GM18499 (cell line): ENCODE data around the gene ASGR2.
"Not testable (repeated sequence)": the region's sequence is repeated elsewhere in the genome, so short reads cannot be mapped to it uniquely, and the experiment has no call there.

Experiments used
- ATAC-seq: cut with Tn5 transposase; IDR thresholded peaks from one replicate; pipeline ENCODE4 v1.9.1; 2021; ENCODE audit warnings: moderate number of reproducible peaks; ENCODE audit not compliant: insufficient read depth, unreplicated experiment

The ASGR2 gene

GRCh38 chr17:7127501-7127900, 12.9 kb upstream of the ASGR2 start:
- ATAC-seq, result not testable (repeated sequence)

GRCh38 chr17:7126386-7126785, 11.8 kb upstream of the ASGR2 start:
- not testable (repeated sequence) for ATAC-seq

DNA sequence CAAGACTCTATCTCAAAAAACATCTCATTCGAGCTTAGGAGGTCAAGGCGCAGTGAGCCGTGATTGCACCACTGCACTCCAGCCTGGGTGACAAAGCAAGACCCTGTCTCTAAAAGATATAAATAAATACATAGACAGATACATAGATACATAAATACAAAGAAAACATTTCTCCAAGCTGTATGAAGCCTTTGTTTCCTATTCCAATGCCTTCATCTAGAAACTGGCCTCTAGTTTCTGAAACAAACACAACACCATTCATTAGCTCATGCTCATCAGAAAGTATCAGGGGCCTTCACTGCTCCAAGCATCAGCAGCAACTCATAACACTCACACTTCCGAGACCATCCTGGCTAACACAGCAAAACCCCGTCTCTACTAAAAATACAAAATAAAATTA, 10.3 kb upstream of the ASGR2 start:
- ATAC-seq, result no peak

- ATAC-seq, result no peak
Observed at GRCh38 chr17:7123844-7124243, 9.2 kb upstream of the ASGR2 start.

- ATAC-seq, result no peak
Observed at GRCh38 chr17:7122381-7122780, 7.8 kb upstream of the ASGR2 start.

GRCh38 chr17:7120635-7121034, 6.0 kb upstream of the ASGR2 start:
- ATAC-seq, result not testable (repeated sequence)

DNA sequence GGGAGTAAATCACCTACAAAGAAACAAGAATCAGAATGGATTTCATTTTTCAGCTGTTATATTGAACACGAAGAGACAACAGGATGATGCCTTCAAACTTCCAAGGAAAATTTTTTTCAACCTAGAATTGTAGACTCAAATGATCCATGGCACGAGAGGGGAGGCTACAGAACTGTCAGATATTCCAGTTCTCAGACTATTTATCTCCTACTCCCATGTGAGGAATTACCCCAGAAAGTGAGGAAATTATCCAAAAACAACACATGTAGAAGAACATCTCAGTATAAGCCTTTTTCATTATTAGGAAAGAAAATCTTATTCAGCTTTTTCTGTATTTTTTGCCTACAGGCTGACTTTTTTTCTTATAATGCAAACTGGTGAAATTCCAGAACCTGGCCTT, 5.5 kb upstream of the ASGR2 start:
- no peak for ATAC-seq

DNA sequence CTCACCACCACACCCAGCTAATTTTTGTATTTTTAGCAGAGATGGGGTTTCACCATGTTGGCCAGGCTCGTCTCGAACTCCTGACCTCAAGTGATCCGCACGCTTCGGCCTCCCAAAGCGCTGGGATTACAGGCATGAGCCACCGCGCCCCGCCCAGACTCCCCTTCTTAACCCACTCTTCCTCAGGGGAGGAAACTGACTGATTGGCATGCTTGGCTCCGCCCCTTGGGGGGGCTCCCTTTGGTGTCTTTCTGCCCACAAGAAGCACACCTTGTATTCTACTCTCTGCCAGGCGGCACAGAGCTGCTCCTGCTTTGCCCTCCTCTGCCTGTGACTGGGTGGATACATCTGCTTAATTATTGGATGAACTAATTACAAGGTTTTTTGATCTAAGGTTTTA, 4.7 kb upstream of the ASGR2 start:
- ATAC-seq, result no peak

DNA sequence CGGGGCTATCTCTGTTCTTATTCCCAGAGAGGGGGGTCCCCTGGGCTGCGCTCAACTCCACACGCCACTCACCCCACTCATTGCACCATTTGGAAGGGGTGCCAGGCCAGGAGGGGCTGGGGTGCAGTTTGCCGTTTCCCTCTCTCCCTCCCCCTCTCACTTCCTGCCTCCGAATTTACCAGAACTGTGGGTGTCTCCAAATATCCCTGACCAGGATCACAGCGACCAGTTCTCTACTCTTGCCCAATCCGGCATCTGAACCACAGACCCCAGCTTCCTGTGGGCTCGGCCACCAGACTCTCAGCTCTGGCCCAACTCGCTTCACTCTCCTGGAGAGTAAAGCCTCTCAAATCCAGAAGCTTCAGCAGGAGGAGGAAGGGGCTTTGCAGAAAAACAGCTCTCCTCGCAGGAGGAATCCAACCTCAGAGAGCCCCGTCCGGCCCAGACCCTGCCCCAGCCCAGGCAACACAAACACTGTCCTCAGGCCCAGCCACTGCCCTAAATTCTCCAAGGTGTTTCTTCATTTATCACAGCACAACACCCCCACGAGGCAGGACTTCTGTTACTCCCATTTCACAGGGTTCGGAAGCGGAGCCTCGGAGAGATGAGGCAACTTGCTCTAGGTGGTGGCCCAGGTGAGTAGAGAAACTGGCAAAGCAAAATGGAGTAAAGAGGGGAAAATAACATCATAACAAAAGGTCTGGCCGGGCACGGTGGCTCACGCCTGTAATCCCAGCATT, 423 bp upstream of the ASGR2 start:
- no peak for ATAC-seq

- no peak for ATAC-seq
Observed at GRCh38 chr17:7113273-7114071, 1.1 kb downstream of the ASGR2 start.

DNA sequence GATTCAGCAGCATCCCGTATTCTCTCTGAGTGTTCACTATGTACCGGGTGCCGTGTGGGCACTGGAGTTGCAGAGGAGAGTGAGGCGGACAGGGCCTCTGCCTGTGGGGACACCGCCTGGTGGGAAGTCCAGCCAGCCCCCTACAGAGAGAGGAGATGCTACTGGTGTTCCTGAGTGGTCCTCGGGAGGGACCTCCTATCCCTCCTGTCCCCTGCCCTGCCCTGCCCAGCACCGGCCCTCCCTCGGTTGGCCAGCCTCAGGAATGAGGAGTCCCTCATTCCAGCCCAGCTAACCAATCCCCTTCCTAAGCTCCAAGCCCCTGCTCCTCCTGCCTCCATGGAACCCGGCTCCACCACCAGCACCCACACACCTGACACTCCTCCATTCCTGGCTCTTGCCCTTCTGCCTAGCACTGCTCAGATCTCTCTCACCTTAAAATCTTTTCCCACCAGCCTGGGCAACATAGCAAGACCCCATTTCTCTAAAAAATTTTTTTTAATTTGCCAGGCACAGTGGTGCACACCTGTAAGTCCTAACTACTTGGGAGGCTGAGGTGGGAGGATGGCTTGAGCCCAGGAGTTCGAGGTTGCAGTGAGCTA, 2.0 kb downstream of the ASGR2 start:
- no peak for ATAC-seq

GRCh38 chr17:7111784-7112509, 2.7 kb downstream of the ASGR2 start:
- ATAC-seq, result no peak

DNA sequence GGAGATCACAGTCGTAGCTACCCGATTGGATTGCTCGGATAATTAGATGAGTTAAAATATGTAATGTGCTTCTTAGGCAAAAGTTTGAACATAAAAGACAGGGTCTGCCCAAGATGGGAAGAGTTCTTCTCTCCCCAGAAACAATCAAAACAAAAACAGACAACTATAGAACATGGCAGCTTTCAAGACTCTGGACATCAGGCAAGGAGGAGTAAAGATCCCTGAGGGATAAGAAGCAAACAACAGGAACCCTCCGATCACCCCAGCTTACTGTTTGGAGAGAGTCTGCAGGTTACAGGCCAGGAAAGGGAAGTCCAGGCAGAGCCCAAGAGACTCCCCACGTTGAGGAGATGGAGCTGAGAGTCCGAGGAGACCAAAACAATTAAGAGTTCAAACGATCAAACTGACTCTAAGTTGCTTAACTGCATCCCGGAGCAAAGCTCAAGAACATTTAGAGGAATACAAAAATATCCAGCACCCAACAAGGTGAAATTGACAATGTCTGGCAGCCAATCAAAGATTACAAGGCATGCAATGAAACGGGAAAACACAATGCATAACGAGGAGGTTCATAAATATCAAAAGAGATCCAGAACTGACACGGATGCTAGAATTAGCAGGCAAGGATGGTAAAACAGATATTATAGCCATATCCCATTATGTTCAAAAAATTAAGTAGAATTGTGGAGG, 3.9 kb downstream of the ASGR2 start:
- no peak for ATAC-seq

DNA sequence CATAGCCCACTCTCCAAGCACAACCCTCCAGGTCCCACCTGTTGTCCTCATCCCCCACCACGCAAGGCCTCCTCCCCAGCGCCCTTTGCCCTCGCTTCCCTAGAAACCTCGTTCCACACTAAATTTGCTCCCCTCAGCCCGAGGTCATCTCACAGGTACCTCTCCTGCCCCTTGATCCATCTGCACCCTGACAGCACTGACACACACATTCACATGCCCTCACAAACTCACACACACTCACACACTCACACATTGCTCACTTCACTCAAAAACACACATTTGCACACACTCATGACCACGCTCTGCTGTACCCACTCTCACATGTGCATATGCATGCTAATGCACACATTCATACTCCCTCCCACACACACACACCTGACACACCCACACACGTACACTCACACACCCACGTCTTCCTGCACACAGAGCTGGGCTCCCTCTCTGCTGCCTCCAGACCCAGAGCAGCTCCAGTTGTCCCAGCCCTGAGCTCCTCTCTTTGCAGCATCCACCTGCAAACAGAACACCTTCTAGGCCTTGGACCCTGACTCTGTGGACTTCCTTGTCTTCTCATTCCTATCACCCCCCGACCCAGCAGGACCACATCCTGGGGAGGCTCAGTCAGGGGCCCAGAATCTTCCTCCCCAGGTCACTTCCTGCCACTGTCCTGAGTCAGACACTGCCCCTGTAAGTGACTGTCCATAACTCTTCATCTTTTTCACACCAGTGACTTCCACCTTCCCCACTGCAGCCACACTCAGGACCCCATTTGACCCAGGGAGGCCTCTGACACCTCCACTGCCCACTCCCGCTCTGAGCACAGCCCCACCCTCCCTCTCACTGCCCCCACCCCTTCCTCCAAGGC, 4.9 kb downstream of the ASGR2 start:
- no peak for ATAC-seq

DNA sequence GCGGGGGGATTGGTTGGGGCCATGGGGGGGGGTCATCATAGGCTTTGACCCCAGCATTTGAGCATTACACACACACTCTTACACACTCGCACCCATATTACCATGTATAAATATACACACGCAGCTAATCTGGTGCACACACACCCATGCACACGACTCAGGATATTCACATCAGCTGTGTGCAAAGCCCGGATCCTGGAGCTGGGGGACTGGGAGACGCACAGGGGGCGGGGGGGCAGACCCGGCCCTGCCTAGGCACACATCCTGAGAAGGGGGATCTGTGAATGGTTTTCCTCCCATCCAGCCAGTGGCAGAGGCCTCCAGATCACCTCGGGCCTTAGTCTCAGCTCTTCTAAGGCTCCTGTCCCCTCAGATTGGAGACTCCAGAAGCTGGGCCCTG, 5.6 kb downstream of the ASGR2 start:
- no peak for ATAC-seq

DNA sequence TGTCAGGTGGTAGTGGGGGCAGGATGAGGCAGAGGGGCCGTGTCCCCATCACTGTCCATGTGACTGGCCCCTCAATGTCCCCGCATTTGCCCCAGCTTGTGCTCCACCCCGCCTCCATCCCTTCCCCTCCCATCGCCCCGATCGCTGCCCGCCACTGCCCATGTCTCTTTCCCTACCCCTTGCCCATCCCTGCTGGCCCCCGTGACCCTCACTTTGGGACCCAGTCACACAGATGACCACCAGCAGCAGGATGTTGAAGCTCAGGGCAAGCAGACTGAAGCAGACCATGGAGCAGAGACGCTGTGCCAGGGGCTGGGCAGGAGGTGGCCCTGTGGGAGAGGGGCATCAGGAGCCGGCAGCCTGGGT, 6.1 kb downstream of the ASGR2 start:
- no peak for ATAC-seq

DNA sequence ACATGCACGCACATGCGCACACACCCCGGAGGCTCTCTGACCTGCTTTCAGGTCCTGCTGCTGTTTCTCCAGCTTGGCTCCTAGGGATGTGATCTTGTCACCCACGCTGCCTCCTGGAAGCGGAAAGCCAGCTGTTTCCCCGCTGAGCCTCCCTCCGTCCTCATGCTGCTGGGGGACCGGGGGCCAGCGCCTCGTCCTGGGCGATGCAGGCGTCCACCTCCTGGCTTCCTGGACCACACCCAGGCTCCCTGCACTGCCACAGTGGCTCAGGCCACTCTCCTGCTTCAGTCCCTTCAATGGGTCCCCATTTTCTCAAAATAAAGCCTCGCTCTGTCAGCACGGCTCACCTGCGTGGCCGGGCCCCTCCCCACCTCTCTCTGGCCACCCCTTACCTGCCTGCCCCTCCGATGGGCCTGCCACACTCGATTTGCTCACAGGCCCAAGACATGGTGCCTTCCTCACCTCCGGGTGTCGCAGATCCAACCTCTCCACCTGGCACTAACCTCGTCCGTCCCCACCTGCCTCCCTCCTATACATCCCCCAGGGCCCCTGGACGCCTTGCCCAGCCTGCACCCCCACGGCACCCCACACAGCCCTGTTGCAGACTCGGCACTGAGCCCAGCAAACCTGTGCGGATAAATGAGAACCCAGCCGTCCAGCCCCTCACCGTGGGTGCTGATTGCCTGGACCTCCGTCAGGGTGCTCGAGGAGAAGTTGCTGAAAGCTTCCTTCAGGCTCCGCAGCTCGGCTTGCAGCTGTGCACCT, 6.6 kb downstream of the ASGR2 start:
- ATAC-seq, result no peak

GRCh38 chr17:7107012-7107754, 7.4 kb downstream of the ASGR2 start:
- no peak for ATAC-seq
